ENCODE data around the gene VWA3A.
"Not testable (repeated sequence)": the region's sequence is repeated elsewhere in the genome, so short reads cannot be mapped to it uniquely, and the experiment has no call there.

VWA3A gene

DNA sequence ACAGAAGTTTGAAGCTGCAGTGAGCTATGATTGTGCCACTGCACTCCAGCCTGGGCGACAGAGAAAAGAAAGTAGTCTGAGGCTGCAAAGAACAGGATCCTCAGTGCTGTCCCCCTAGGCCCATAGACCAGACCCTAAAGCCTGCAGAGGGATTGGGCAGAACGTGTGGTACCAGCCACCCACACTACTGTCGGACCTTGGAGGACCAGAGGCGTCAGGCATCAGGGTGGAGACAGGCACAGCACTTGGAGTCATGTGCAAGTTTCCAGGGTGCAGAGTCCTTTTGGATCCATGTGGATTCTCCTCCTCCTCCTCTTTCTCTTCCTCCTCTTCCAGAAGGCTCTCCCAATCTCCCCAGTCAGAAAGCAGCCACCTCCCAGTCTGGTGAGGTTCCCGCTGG is 72.1 kb downstream of the VWA3A start:
- DNase-seq (ENCODE audit: low spot score): no peak
- H3K4me3 Mint-ChIP-seq: no peak overlapping the region
- H3K9me3 Mint-ChIP-seq: peaks cover 6% of the 10 kb centered on the region
- peaks cover 1% of the 10 kb centered on the region for H3K4me1 Mint-ChIP-seq (ENCODE audit: low read depth)
- H3K36me3 Mint-ChIP-seq (ENCODE audit: low read depth): peaks cover 2% of the 10 kb centered on the region
- H3K27ac Mint-ChIP-seq: no peak overlapping the region
- peaks cover 28% of the 10 kb centered on the region for H3K27me3 Mint-ChIP-seq (ENCODE audit: low read depth)

DNA sequence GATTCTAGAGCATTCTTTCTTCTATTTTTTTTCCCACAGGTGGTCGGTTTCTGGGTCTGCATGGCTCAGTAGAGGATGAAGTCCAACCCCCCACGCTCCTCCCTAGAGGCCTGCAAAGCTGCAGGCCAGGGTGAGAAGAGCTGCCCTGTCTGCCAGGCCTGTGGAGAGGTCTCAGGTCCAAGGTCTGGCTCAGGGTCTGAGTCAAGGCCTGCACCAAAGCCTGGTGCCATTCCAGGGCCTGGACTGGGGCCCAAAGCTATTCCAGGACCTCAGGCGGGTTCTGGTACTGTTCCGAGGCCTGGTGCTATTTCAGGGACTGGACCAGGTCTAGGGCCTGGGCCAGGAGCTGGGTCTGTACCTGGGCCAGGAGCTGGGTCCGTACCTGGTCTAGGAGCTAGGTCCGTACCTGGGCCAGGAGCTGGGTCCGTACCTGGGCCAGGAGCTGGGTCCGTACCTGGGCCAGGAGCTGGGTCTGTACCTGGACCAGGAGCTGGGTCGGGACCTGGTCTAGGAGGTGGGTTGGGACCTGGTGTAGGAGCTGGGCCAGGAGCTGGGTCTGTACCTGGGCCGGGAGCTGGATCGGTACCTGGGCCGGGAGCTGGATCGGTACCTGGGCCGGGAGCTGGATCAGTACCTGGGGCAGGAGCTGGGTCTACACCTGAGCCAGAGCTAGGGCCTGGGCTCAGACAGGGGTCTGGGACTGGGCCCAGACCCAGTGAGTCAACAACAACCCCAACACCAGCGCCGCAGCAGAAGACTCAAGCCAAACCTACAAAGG is 73.4 kb downstream of the VWA3A start:
- H3K36me3 Mint-ChIP-seq (ENCODE audit: low read depth): peaks cover 2% of the 10 kb centered on the region
- H3K4me3 Mint-ChIP-seq: no peak overlapping the region
- no peak for DNase-seq (ENCODE audit: low spot score)
- peaks cover 1% of the 10 kb centered on the region for H3K4me1 Mint-ChIP-seq (ENCODE audit: low read depth)
- H3K27ac Mint-ChIP-seq: no peak overlapping the region
- peaks cover 6% of the 10 kb centered on the region for H3K9me3 Mint-ChIP-seq
- peaks cover 20% of the 10 kb centered on the region for H3K27me3 Mint-ChIP-seq (ENCODE audit: low read depth)

DNA sequence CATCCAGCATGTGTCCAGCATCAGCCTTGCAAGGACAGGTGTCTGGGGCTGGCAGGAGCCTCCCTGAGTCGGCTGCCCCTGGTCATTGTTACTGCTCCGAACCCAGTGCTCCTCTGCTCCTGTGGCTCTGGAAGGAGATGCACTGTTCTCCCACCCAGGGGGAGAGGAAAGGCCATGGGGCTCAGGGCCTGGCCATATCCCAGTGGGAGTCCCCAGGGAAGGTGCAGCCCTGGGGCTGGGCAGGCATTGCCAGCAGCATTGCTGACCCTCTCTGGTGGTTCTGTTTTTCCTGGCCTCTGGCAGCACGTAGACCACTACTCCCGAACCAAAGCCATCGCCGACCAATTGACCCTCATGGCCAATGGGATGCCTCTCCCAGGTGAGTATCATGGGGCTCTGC is 79.6 kb downstream of the VWA3A start:
- Mint-ChIP-seq H3K4me1 (ENCODE audit: low read depth) (no peaks in the 10 kb centered on the region), H3K9me3 (no peaks in the 10 kb centered on the region), H3K4me3 (no peak overlapping the region), H3K36me3 (ENCODE audit: low read depth) (no peaks in the 10 kb centered on the region), H3K27me3 (ENCODE audit: low read depth) (no peaks in the 10 kb centered on the region), H3K27ac (no peak overlapping the region)
- DNase-seq (ENCODE audit: low spot score): no peak

DNA sequence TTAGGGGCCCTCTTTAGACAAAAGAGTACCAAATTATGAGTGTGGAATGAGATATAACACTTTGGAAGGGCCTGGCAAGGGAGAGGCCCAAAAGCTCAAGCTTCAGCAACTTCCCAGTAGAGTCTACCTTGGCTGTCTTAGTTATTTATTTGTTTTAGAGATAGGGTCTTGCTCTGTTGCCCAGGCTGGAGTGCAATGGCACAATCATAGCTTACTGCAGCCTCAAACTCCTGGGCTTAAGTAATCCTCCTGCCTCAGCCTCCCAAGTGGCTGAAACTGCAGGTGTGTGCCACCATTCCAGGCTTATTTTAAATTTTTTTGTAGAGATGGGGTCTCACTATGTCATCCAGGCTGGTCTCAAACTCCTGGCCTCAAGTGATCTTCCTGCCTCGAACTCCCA is 80.3 kb downstream of the VWA3A start:
- H3K27me3 Mint-ChIP-seq (ENCODE audit: low read depth); H3K9me3 Mint-ChIP-seq; H3K36me3 Mint-ChIP-seq (ENCODE audit: low read depth); H3K4me3 Mint-ChIP-seq; DNase-seq (ENCODE audit: low spot score); H3K4me1 Mint-ChIP-seq (ENCODE audit: low read depth); H3K27ac Mint-ChIP-seq: not testable (repeated sequence)

DNA sequence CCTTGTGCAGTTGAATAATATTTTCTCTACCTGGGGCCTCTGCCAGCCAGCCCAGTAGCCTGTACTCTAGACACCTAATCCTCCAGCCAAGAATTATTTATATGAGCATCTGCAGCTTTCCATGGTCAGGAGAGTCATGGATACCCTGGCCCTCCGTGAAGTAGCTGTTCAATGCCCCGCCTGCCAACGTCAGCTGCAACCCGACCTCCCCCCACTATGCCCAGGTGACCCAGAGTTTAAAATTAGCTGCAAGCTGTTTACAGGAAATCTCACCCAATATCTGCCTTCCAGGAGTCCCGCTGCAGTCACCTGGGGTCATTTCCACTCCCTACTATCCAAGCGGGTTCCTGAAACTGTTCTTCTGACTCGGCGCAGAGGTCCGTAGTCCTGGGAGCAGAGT is 82.3 kb downstream of the VWA3A start:
- no peak for DNase-seq (ENCODE audit: low spot score)
- no peak overlapping the region for H3K27ac Mint-ChIP-seq
- peaks cover 3% of the 10 kb centered on the region for H3K27me3 Mint-ChIP-seq (ENCODE audit: low read depth)
- no peak overlapping the region for H3K4me3 Mint-ChIP-seq
- H3K9me3 Mint-ChIP-seq: no peaks in the 10 kb centered on the region
- no peaks in the 10 kb centered on the region for H3K36me3 Mint-ChIP-seq (ENCODE audit: low read depth)
- H3K4me1 Mint-ChIP-seq (ENCODE audit: low read depth): no peaks in the 10 kb centered on the region

DNA sequence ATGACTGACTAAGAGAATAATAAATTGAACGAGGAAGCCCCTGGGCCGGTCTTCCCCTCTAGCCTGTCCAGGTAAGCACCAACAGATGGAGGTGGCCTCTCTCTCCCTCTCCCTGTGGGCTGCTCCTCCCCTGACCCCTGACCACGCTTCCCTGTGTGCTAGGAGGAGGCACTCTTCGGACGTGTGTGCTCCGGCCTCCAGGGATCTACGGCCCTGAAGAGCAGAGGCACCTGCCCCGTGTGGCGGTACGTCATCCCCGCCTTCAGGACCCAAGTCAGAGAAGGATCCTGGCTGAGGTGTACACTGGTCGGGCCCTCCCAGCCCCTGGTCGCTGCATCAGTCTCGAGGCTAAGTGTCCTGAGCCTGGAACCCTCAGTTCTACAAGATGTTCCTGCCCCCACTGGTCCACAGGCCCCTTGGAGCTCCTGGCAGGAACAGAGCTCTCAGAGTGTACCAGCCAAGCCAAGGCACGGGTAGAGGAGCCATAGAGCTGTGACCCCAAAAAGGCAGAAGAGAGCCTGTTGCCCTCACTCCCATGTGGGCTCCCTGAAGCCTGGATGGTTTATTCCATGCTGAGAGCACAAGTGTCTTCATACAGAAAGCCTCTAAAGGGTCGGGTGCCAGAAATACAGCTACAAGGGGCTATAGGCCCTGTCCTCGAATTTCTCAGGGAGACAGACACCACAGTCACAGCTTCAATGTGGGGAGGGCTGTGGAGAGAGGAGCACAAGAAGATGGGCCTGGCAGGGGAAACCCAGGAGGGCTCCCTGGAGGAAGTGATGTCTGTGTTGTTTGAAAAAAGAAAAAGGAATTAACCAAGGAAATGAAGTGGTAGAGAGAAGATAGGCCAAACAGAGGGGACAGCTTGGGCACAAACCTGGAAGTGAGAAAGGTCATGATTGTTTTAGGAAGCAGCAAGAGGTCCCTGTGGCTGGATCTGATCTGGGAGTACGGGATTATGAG is 85.9 kb downstream of the VWA3A start:
- Mint-ChIP-seq H3K27ac (no peak overlapping the region), H3K27me3 (ENCODE audit: low read depth) (peaks cover 5% of the 10 kb centered on the region), H3K9me3 (no peaks in the 10 kb centered on the region), H3K4me1 (ENCODE audit: low read depth) (no peaks in the 10 kb centered on the region), H3K4me3 (no peak overlapping the region), H3K36me3 (ENCODE audit: low read depth) (no peaks in the 10 kb centered on the region)
- no peak for DNase-seq (ENCODE audit: low spot score)

DNA sequence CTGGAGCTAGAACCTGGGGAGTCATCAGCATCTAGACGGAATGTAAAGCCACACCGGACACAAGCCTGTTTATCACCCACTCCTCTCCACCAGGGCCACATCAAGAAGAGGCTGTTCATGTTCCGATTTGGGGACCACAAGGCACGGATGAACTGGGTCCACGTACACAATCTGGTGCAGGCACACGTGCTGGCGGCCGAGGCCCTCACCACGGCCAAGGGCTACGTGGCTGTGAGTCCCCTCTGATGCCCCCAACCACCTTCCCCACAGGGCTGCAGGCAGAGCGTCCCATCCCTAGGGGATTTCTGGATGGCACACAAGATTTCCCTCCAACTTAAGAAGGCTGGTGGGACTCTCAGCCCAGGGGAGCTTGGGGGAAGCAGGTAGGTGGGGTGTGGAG is 89.1 kb downstream of the VWA3A start:
- Mint-ChIP-seq H3K4me1 (ENCODE audit: low read depth) (no peaks in the 10 kb centered on the region), H3K9me3 (no peaks in the 10 kb centered on the region), H3K4me3 (no peak overlapping the region), H3K36me3 (ENCODE audit: low read depth) (no peaks in the 10 kb centered on the region), H3K27me3 (ENCODE audit: low read depth) (peaks cover 5% of the 10 kb centered on the region), H3K27ac (no peak overlapping the region)
- no peak for DNase-seq (ENCODE audit: low spot score)

DNA sequence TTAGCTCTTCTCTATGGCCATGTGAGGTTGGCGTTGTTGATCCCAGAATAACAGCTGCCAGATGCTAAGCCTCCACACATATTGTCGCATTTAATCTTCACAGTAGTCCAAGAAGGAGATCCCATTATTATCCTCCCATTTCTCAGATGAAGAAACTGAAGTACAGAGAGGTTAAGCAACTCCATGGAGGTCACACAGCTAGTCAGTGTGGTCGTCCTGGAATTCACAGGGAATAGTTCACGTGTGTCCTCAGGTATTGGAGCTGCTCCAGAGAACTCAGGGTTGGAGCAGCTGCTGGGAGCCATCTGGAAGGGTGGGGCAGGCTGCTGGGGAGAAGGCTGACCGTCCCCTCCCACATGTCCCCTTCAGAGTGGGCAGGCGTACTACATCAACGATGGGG is 89.5 kb downstream of the VWA3A start:
- no peak overlapping the region for H3K4me3 Mint-ChIP-seq
- H3K27ac Mint-ChIP-seq: no peak overlapping the region
- no peaks in the 10 kb centered on the region for H3K9me3 Mint-ChIP-seq
- DNase-seq (ENCODE audit: low spot score): no peak
- H3K36me3 Mint-ChIP-seq (ENCODE audit: low read depth): no peaks in the 10 kb centered on the region
- peaks cover 5% of the 10 kb centered on the region for H3K27me3 Mint-ChIP-seq (ENCODE audit: low read depth)
- no peaks in the 10 kb centered on the region for H3K4me1 Mint-ChIP-seq (ENCODE audit: low read depth)

DNA sequence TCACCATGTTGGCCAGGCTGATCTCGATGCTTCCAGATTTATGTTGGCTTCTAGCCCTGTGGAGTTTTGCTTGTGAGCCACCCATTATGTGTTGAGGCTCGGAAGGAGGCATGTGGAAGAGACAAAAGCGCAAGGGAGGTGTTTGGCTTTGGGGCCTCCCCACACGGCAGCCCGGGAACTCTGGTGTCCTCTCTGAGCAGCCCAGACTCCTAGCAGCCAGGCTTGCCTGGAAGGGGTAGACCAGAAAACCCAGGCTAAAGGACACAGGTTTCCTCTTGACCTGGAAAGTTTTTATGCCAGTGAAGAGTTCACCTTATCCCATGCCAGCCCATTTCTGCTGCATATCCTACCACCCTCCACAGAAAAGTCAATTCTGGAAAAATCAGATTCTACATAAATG is 91.0 kb downstream of the VWA3A start:
- H3K4me1 Mint-ChIP-seq (ENCODE audit: low read depth): peaks cover 4% of the 10 kb centered on the region
- peaks cover 5% of the 10 kb centered on the region for H3K27me3 Mint-ChIP-seq (ENCODE audit: low read depth)
- no peak for DNase-seq (ENCODE audit: low spot score)
- no peaks in the 10 kb centered on the region for H3K9me3 Mint-ChIP-seq
- H3K4me3 Mint-ChIP-seq: no peak overlapping the region
- no peaks in the 10 kb centered on the region for H3K36me3 Mint-ChIP-seq (ENCODE audit: low read depth)
- no peak overlapping the region for H3K27ac Mint-ChIP-seq

DNA sequence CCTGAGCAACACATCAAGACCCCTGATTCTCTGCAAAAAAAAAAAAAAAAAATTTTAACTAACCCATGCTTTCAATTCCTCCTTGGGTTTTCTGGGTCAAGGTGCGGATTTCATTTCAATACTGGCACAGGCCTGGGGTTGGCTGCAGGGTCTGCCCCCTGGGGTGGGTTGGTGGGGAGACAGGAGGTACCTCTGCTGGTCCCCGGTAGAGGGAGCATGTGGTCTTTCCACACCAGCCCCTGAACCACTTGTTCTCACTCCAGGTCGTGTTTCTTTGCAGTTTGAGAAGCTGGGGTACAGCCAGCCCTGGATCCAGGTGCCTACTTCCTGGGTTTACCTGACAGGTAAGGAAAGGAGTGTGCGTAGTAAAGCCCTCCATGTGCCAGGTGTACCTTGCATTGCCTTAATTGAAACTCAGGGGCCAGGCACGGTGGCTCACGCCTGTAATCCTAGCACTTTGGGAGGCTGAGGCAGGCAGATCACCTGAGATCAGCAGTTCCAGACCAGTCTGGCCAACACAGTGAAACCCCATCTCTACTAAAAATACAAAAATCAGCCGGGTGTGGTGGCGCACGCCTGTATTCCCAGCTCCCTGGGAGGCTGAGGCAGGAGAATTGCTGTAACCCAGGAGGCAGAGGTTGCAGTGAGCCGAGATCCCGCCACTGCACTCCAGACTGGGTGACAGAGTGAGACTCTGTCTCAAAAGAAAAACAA is 91.7 kb downstream of the VWA3A start:
- no peak for DNase-seq (ENCODE audit: low spot score)
- Mint-ChIP-seq H3K27me3 (ENCODE audit: low read depth) (peaks cover 2% of the 10 kb centered on the region), H3K27ac (no peak overlapping the region), H3K9me3 (no peaks in the 10 kb centered on the region), H3K4me3 (no peak overlapping the region), H3K36me3 (ENCODE audit: low read depth) (no peaks in the 10 kb centered on the region), H3K4me1 (ENCODE audit: low read depth) (peaks cover 11% of the 10 kb centered on the region)

DNA sequence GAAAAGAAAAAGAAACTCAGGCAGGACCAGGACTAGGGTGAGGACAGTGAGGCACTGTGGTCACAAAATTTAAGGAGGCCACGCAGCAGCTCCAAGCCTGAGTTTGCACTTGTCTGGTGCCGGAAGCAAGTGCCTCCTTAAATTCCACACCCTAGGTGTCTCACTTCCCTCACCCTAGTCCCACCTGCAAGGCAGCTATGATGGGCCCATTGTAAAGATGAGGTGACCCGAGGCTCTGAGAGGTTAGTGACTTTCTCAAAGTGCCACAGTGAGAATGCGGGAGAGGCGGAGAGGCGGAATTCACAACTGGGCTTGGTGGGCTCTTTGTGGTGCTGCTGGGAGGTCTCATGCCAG is 92.3 kb downstream of the VWA3A start:
- H3K9me3 Mint-ChIP-seq: no peaks in the 10 kb centered on the region
- DNase-seq (ENCODE audit: low spot score): no peak
- no peak overlapping the region for H3K4me3 Mint-ChIP-seq
- peaks cover 2% of the 10 kb centered on the region for H3K27me3 Mint-ChIP-seq (ENCODE audit: low read depth)
- no peak overlapping the region for H3K27ac Mint-ChIP-seq
- H3K36me3 Mint-ChIP-seq (ENCODE audit: low read depth): no peaks in the 10 kb centered on the region
- H3K4me1 Mint-ChIP-seq (ENCODE audit: low read depth): peaks cover 16% of the 10 kb centered on the region

DNA sequence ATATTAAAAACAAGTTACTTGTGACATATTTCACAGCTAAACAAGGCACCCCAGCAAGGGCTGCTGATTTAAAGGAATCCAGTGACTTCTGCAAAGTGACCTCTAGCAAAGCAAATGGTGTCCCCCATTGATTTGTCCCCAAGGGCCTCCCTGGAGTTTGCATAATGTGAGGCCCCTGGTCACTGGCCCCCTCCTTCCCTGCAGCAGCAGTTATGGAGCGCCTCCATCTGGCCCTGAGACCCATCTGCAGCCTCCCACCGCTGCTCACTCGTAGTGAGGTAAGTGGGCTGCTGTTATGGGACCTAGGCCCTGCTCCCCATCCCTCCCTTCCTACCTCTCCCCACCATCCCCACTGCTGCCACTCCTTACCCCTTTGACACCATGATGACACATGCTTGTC is 94.2 kb downstream of the VWA3A start:
- DNase-seq (ENCODE audit: low spot score): no peak
- H3K9me3 Mint-ChIP-seq: no peaks in the 10 kb centered on the region
- H3K27me3 Mint-ChIP-seq (ENCODE audit: low read depth): no peaks in the 10 kb centered on the region
- H3K27ac Mint-ChIP-seq: no peak overlapping the region
- no peaks in the 10 kb centered on the region for H3K36me3 Mint-ChIP-seq (ENCODE audit: low read depth)
- no peak overlapping the region for H3K4me3 Mint-ChIP-seq
- H3K4me1 Mint-ChIP-seq (ENCODE audit: low read depth): peaks cover 18% of the 10 kb centered on the region

DNA sequence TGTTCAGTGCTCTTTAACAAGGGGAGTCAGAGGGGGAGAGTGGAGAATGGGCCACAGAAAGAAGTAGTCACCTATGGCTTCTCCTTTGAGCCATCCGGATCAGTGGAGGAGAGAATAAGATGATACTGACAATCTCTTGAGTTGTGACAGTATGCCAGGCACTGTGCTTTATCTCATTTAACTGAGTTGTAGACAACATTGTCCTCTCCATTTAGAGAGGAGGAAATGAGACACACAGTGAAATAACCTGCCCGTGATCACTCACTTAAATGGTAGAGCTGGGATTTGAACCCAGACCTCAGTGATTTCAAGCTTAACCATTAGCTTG is 95.9 kb downstream of the VWA3A start:
- peaks cover 31% of the 10 kb centered on the region for H3K4me1 Mint-ChIP-seq (ENCODE audit: low read depth)
- no peaks in the 10 kb centered on the region for H3K36me3 Mint-ChIP-seq (ENCODE audit: low read depth)
- no peak for DNase-seq (ENCODE audit: low spot score)
- H3K27ac Mint-ChIP-seq: no peak overlapping the region
- H3K4me3 Mint-ChIP-seq: no peak overlapping the region
- H3K27me3 Mint-ChIP-seq (ENCODE audit: low read depth): no peaks in the 10 kb centered on the region
- no peaks in the 10 kb centered on the region for H3K9me3 Mint-ChIP-seq

Measured in T-helper 2 cell treated with Interferon-gamma antibody and Interleukin-4, amounts not matched to agents 5 μg/mL and 100 μg/mL, for 36 hours (primary cell).